Spinal cord (tissue), 10 donors: ENCODE results near the gene SARS1. TPM values are rescaled to one million over a fixed set of nuclear protein-coding genes. Genes with fewer than 3 reads are reported as not detected.
"Not testable (repeated sequence)": the region's sequence is repeated elsewhere in the genome, so short reads cannot be mapped to it uniquely, and the experiment has no call there.

Experiments
- DNase-seq, 6 donors: peaks; one replicate each; pipeline versions ENCODE4 v3.0.0 to v3.0.0-alpha.2; 2013 to 2015; ENCODE audit warnings: low spot score in 6 of 6, low read depth in 4 of 6
- H3K27ac ChIP-seq: one replicate; pipeline ENCODE4 v1.5.1; 2013; ENCODE audit warnings: low read depth, low read length, control low read depth
- H3K27me3 ChIP-seq: one replicate; pipeline ENCODE4 v1.6.1; 2013; ENCODE audit warnings: low read length; ENCODE audit not compliant: control insufficient read depth, insufficient read depth
- H3K36me3 ChIP-seq: one replicate; pipeline ENCODE4 v1.6.1; 2013; ENCODE audit warnings: low read length; ENCODE audit not compliant: control insufficient read depth, insufficient read depth
- H3K4me1 ChIP-seq: one replicate; pipeline ENCODE4 v1.6.1; 2013; ENCODE audit warnings: low read length; ENCODE audit not compliant: control insufficient read depth, insufficient read depth
- H3K4me3 ChIP-seq: one replicate; pipeline ENCODE4 v1.5.1; 2013; ENCODE audit warnings: low read depth, low read length, control low read depth
- H3K9me3 ChIP-seq: one replicate; pipeline ENCODE4 v1.6.1; 2013; ENCODE audit warnings: low read length; ENCODE audit not compliant: control insufficient read depth, insufficient read depth
- WGBS: methylation state at CpG from one replicate; pipeline ENCODE4 v1.1.5; 2013; ENCODE audit warnings: missing lambda C conversion rate; ENCODE audit not compliant: insufficient coverage; 5-methylcytosine and 5-hydroxymethylcytosine counted together
- long read RNA-seq, 4 donors: transcript quantifications; one replicate each; lab custom pipeline, GENCODE V29; 2026
- polyA plus RNA-seq, 2 donors: library from polyadenylated mRNA; unstranded; fragments of 120-200 nt; gene quantifications; one replicate each; pipeline ENCODE4 v1.2.1, GENCODE V29; 2013; ENCODE audit not compliant: insufficient read length in 2 of 2
- total RNA-seq, 2 donors: library from RNA; depleted of rRNA in 1 of 2; stranded (reverse); fragments of 120-200 nt in 1 of 2; fragments of >200 nt in 1 of 2; gene quantifications; one replicate each; pipeline versions ENCODE4 v1.2.3 to v1.2.4, GENCODE V29; 2013 to 2014
- donor health status: healthy.

SARS1 gene, protein sequence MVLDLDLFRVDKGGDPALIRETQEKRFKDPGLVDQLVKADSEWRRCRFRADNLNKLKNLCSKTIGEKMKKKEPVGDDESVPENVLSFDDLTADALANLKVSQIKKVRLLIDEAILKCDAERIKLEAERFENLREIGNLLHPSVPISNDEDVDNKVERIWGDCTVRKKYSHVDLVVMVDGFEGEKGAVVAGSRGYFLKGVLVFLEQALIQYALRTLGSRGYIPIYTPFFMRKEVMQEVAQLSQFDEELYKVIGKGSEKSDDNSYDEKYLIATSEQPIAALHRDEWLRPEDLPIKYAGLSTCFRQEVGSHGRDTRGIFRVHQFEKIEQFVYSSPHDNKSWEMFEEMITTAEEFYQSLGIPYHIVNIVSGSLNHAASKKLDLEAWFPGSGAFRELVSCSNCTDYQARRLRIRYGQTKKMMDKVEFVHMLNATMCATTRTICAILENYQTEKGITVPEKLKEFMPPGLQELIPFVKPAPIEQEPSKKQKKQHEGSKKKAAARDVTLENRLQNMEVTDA
- 100 to 1,000 TPM; 127 to 150 TPM for total RNA-seq
- polyA plus RNA-seq = 100 to 1,000 TPM; 162 to 164 TPM
- long read RNA-seq, donor 1, transcript SARS-201 (11 exons, 1,852 nt) = major isoform, 46 of 89 reads
- long read RNA-seq, donor 1, transcript SARS-202 (12 exons, 1,882 nt) = minor isoform, 6 of 89 reads
- long read RNA-seq, donor 1, transcript SARS-203 (2 exons, 1,582 nt) = minor isoform, 6 of 89 reads
- long read RNA-seq, donor 1, partial matches to known transcripts = 30 of 89 reads
- long read RNA-seq, donor 1, other reads (novel, unspliced or antisense) = 0 of 89 reads
- long read RNA-seq, donor 2, transcript SARS-201 (11 exons, 1,852 nt) = major isoform, 14 of 19 reads
- long read RNA-seq, donor 2, partial matches to known transcripts = 0 of 19 reads
- long read RNA-seq, donor 2, other reads (novel, unspliced or antisense) = 0 of 19 reads
- long read RNA-seq, donor 3, transcript SARS-201 (11 exons, 1,852 nt) = major isoform, 22 of 26 reads
- long read RNA-seq, donor 3, partial matches to known transcripts = 0 of 26 reads
- long read RNA-seq, donor 3, other reads (novel, unspliced or antisense) = 0 of 26 reads
- long read RNA-seq, donor 4, transcript SARS-201 (11 exons, 1,852 nt) = major isoform, 53 of 62 reads
- long read RNA-seq, donor 4, transcript SARS-203 (2 exons, 1,582 nt) = minor isoform, 5 of 62 reads
- long read RNA-seq, donor 4, partial matches to known transcripts = 0 of 62 reads
- long read RNA-seq, donor 4, other reads (novel, unspliced or antisense) = 0 of 62 reads

DNA sequence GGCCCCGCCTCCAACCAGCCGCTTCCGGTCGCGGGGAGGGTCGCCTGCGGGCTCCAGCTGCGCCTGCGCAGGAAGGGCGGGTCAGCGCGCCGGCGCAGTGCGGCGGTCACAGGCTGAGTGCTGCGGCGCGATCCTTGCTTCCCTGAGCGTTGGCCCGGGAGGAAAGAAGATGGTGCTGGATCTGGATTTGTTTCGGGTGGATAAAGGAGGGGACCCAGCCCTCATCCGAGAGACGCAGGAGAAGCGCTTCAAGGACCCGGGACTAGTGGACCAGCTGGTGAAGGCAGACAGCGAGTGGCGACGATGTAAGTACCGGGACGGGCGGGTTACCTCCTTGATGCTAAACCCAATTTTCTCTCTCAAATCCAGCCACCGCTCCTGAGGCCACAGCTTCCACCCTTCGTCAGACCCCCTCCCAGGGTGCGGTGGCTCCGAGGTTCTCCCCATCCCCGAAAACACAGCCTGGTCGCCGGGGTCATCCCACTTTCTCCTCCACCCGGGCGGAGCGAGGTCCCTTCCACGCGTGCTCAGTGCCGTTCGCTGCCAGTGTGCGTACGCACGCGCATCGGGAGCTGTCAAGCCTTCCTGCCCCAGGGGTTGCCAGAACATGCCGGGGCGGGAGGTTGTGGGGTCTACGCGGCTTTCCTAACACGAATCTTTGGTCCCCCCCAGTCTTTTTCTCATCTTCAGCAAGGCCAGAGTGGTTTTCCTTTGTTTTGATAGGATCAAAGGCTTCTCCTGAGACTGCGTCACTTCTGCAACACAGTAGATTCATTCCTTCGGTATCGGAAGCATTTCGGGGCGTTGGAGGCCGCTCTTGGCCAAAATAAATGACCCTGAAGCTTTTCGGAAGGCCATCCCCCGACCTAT lies at the start of gene SARS1:
Gene SARS1 (plus strand): TSS at position 95 of the 870 bp plus-strand sequence. CDS start 75 bp downstream, at position 170.
- H3K4me1 ChIP-seq = peaks cover 2% of the 10 kb centered on the region
- H3K9me3 ChIP-seq = no peaks in the 10 kb centered on the region
- H3K4me3 ChIP-seq = peak within 1 kb of the TSS; percentile 84
- peaks cover 3% of the 10 kb centered on the region for H3K36me3 ChIP-seq
- WGBS = under 1% methylated on average over 61 of the region's 64 CpGs
- H3K27ac ChIP-seq = peak within 1 kb of the TSS; percentile 91
- H3K27me3 ChIP-seq = no peaks in the 10 kb centered on the region
- peak; percentile 86 to 97 (median 90) for DNase-seq

DNA sequence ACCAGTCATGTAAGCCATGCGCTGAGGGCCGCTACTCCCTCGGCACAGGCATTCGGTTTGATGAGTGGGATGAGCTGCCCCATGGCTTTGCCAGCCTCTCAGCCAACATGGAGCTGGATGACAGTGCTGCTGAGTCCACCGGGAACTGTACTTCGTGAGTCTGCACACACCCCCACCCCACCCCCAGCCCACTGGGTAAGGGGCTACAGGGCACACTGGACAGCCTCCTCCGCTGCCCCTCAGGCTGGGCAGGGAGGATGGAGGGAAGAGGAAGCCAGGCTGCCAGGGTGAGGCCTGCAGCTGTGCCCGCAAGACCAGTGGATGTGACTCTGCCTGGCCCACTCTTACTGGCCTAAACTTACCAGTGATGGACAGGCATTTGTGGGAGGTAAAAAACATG lies 49.2 kb upstream of the SARS1 start:
- Histone ChIP-seq H3K36me3 (peaks cover 8% of the 10 kb centered on the region), H3K4me1 (peaks cover 9% of the 10 kb centered on the region), H3K27me3 (no peaks in the 10 kb centered on the region), H3K27ac (no peak overlapping the region), H3K4me3 (no peak overlapping the region), H3K9me3 (no peaks in the 10 kb centered on the region)
- no peak for DNase-seq
- 94% methylated on average over 5 of the region's 8 CpGs for WGBS

DNA sequence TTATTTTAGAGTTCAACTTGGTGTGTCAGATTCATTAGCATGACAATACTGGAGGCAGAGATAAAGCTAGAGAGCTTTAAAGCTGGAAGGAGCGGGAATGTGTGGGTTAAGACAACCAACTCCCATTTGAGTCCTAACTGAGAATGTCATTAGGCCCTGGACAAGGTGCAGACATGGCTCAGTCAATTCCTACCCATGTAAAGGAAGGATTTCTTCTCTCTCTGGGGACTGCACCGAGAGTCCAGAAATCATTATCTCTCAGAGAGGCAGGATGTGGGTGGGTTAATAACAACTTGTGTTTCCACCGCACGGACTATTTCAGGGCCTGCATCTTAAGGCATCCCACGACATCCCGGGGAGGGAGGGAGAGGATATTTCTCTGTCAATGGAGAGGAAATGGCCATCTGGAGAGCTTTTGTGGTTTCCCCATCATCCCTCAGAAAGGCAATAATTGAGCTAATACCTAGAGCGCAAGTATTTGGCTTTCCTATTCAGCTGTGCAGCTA lies 46.7 kb upstream of the SARS1 start:
- no peak overlapping the region for H3K4me3 ChIP-seq
- H3K36me3 ChIP-seq = peaks cover 11% of the 10 kb centered on the region
- no peaks in the 10 kb centered on the region for H3K9me3 ChIP-seq
- DNase-seq = peak in 1 of 6 donors; percentile 73
- WGBS = 53% methylated on average over 5 of the region's 7 CpGs
- H3K27me3 ChIP-seq = no peaks in the 10 kb centered on the region
- H3K27ac ChIP-seq = no peak overlapping the region
- peaks cover 4% of the 10 kb centered on the region for H3K4me1 ChIP-seq

DNA sequence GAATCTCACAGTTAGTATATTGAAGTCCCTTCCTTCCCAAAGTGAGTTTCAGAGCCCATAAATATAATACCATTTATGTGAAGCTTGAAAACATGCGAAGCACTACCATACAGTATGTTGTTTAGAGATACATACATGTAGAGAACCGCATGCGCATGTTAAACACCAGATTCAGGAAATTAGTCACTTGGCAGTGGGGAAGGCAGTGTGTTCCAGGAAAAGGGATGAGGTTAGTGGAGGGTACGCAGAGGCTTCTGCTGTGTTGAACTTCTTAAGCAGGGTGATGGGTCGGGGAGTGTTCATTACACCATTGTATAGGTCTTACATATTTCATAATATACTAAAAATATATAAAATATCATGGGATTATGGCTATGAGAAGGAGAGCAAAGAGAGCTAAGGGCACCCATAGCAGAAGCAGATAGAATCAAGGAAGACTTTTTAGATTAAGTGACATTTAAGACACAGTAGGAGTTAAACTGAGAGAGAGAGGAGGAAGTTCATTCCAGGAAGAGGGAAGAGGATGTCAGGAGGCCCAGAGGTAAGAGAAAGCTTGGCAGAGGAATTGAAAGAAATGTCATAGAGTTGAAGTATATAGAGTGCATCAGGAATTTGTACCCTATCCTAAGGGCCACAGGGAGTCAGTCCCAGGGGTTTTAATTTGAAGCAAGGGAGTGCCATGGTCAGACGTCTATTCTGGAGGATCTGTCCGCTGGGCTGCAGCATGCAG lies 43.5 kb upstream of the SARS1 start:
- Histone ChIP-seq H3K36me3 (peaks cover 6% of the 10 kb centered on the region), H3K27ac (no peak overlapping the region), H3K27me3 (no peaks in the 10 kb centered on the region), H3K4me3 (no peak overlapping the region), H3K4me1 (peaks cover 4% of the 10 kb centered on the region), H3K9me3 (no peaks in the 10 kb centered on the region)
- DNase-seq = peak in 1 of 6 donors; percentile 61
- 83% methylated on average over 4 of the region's 7 CpGs for WGBS

DNA sequence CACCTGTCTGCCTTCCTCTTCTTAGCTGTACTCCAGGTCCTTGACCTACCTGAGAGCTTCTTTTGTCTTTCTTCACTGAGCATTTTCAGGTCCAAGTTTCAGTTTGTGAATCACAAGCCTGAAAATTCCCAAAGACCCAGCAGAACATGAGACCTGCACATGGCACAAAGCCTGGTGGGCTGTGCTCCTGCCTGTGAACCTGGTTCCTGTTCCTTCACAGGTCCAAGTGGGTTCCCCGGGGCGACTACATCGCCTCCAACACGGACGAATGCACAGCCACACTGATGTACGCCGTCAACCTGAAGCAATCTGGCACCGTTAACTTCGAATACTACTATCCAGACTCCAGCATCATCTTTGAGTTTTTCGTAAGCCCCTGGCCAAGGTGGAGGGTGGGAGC lies 42.1 kb upstream of the SARS1 start:
- Histone ChIP-seq H3K4me3 (no peak overlapping the region), H3K4me1 (peaks cover 4% of the 10 kb centered on the region), H3K36me3 (peaks cover 6% of the 10 kb centered on the region), H3K27ac (no peak overlapping the region), H3K9me3 (no peaks in the 10 kb centered on the region), H3K27me3 (no peaks in the 10 kb centered on the region)
- DNase-seq = no peak
- 91% methylated on average over 8 of the region's 10 CpGs for WGBS

DNA sequence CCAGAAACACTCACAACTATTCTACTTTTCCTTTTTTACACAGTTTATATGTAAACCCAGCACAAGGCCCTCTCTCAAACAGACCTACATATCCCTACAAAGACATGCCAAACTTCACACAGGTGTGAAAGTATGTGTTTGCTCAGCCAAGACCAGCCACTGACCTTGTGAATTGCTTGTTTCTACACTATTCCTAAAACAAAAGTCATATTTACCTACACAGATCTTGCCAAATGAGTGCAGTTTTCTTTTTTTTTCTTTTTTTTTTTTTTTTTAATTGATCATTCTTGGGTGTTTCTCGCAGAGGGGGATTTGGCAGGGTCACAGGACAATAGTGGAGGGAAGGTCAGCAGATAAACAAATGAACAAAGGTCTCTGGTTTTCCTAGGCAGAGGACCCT lies 37.4 kb upstream of the SARS1 start:
- not testable (repeated sequence) for H3K9me3 ChIP-seq, H3K4me1 ChIP-seq, H3K36me3 ChIP-seq, H3K27ac ChIP-seq, H3K4me3 ChIP-seq, DNase-seq, H3K27me3 ChIP-seq
- no CpG with 5 or more reads among the region's 1 CpG for WGBS

DNA sequence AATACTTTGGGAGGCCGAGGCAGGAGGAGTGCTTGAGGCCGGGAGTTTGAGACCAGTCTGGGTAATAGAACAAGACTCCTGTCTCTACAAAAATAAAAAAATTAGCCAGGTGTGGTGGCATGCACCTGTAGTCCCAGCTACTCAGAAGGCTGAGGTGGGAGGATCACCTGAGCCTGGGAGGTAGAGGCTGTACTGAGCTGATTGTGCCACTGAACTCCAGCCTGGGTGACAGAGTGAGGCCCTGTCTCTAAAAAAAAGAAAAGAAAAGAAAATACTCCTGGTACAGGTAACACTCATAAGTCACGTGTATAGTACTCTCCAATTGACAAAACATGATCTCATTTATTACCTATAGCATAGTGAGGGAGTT lies 33.0 kb upstream of the SARS1 start:
- not testable (repeated sequence) for H3K4me3 ChIP-seq, H3K4me1 ChIP-seq, DNase-seq, H3K36me3 ChIP-seq, H3K27me3 ChIP-seq, H3K9me3 ChIP-seq, H3K27ac ChIP-seq
- WGBS = no CpG with 5 or more reads among the region's 3 CpGs

DNA sequence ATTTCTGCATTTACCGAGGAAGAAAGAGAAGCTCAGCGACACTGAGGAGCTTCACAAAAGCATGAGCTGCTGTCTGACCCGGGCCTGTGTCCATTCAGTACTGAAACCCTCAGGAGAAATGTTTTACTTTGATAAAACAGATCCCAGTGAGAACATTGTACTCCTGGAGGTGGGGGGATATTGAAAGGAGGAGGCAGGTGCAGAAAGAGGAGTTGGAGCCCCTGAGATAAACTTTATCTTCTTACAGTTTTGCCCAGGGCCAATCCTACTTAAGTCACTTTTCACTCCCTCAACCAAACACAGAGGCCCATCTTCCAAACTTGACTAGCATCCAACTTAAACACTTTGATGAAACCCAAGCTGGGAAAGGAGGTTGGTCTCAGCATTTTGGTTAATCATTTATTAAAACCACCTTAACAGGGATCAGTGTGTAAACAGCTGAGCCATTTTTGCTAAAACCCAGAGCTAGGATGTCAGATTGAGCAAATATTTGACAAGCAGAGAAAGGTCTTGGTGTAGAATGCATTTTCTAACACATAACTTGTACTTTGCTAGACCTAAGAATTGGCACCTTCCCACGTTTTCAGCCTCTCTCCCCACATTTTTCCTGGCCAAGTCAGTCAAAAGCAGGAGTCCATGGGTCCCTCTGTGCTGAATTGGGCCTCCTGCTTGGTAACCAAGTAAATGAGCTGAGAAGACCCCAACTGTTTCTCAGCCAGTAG lies 32.5 kb upstream of the SARS1 start:
- Histone ChIP-seq H3K27me3 (no peaks in the 10 kb centered on the region), H3K4me3 (no peak overlapping the region), H3K36me3 (no peaks in the 10 kb centered on the region), H3K4me1 (peaks cover under 1% of the 10 kb centered on the region), H3K9me3 (no peaks in the 10 kb centered on the region), H3K27ac (no peak overlapping the region)
- WGBS = 46% methylated on average over 4 of the region's 4 CpGs
- peak in 1 of 6 donors; percentile 39 for DNase-seq
